ENCODE measurements around the gene MAD1L1.
"Not testable (repeated sequence)": the region's sequence is repeated elsewhere in the genome, so short reads cannot be mapped to it uniquely, and the experiment has no call there.

Gene MAD1L1

GRCh38 chr7:1863091-1863900, 369.4 kb downstream of the MAD1L1 start:
- no peak overlapping the region for H3K27ac ChIP-seq
- no peak for TF ChIP-seq CTCF (conservative IDR thresholded peaks at IDR 0.05)

DNA sequence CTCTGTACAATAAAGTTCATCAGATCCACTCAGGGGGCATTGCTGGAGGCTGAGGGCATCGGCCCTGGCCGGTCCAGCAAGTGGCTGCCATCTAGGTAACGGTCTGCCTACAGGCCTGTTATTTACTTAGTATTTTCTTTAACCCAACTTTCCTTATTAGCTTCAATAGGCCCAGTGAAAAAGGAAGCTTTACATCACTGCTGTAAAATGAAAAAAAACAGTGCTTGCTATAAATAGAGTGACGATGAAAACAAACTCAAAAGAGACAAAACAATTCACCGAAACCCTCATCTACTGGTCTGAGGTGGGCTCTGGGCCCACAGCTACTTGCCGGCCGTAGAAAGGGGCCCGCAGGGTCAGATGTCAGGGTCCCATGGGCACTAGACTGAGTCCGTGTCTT, 370.2 kb downstream of the MAD1L1 start:
- no peak for TF ChIP-seq CTCF (conservative IDR thresholded peaks at IDR 0.05)
- no peak overlapping the region for H3K27ac ChIP-seq

GRCh38 chr7:1861799-1862458, 370.8 kb downstream of the MAD1L1 start:
- H3K27ac ChIP-seq: no peak overlapping the region
- no peak for TF ChIP-seq CTCF (conservative IDR thresholded peaks at IDR 0.05)

DNA sequence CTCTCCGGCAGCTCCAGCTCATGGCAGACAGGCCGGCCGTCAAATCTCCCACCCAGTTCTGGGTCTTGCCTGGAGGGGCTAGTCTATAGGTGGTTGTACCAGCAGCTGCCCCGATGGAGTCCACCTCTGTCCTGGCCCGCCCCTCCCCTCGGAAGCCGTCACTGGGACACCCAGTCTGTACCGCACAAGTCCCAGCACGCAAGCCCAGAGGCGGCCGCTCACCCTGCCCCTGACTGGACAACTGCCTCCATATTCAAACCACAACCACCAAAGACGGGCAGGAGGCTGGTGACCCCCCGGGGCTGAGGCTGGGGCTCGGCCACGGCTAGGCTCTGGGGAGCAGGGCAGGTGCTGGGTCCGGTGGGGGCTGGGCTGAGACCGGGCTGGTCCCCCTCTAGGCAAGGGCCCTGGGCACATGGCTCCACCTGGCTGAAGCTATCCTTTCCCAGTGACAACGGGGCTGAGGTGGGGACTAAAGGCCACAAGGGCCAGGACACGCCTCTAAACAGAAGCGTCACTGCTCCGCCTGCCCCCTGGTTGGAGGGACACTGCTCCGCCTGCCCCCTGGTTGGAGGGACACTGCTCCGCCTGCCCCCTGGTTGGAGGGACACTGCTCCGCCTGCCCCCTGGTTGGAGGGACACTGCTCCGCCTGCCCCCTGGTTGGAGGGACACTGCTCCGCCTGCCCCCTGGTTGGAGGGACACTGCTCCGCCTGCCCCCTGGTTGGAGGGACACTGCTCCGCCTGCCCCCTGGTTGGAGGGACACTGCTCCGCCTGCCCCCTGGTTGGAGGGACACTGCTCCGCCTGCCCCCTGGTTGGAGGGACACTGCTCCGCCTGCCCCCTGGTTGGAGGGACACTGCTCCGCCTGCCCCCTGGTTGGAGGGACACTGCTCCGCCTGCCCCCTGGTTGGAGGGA, 371.6 kb downstream of the MAD1L1 start:
- H3K27ac ChIP-seq: not testable (repeated sequence)

DNA sequence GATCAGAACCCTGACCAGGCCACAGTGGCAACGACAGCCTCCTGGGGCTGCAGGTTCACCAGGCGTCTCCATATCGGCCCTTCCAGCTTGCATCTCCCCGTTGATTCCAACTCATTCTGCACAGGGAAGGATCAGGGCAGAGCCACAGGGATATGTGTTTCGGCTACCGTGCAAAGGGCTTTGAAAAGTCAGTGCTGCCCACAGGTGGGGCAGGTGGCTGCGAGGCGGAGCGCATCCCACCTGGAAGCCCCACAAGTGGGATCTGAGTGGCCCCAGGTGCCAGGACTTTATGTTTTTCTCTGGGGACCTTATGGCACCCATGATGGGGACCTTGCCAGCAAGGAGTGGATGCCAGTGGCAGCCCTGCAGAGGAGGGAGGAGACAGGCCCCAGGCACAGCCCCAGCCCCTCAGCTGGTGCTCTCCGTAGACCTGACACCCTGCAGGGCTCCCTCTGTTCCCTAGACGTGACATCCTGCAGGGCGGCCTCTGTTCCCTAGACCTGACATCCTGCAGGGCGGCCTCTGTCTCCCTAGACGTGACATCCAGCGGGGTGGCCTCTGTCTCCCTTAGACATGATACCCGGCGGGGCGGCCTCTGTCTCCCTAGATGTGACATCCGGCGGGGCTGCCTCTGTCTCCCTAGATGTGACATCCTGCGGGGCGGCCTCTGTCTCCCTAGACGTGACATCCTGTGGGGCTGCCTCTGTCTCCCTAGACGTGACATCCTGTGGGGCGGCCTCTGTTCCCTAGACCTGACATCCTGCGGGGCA, 373.3 kb downstream of the MAD1L1 start:
- no peak for TF ChIP-seq CTCF (conservative IDR thresholded peaks at IDR 0.05)

DNA sequence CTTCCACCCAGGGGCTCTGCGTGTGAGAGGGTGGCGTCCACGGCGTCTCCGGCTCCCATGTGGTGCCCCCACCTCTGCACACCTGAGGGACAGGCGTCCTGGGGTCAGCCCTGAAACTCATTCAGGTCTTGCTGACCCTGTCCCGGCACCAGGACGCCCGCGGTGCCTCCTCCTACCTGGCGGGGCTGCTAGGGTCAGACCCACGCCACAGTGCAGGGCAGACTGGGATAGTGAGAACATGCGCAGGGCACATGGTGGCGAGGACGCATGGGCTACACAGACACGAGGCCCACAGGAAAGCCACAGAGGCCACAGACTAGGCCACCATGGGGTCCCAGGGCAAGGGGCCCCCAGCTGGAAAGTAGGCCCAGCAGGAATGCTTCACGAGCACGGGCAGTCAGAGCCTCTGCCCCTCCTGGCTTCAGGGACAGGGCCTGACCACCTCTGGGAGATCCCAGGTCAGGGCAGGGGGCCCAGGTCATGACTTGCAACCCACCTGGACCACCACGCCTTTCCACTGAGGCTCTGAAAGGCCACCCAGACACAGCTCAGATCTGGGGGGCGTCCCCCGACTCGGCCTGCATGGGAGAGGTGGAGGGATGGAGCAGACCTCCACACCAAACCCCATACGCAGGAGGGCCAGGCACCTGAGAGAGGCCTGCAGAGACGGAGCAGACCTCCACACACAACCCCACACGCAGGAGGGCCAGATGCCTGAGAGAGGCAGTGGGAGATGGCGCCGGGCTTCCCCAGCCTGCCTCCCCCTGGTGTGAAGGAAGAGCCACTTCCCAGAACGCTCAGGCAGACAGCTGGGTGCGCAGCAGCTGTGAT, 374.1 kb downstream of the MAD1L1 start:
- TF ChIP-seq CTCF (conservative IDR thresholded peaks at IDR 0.05): no peak
- no peak overlapping the region for H3K27ac ChIP-seq

More for the DNA sequence above, 373.3 kb downstream of the MAD1L1 start:
- H3K27ac ChIP-seq: no peak overlapping the region
